Activated CD4-positive, alpha-beta memory T cell treated with anti-CD3 and anti-CD28 coated beads for 36 hours (primary cell): Measurements from ENCODE around the gene TENT4B. TPM values are rescaled to one million over a fixed set of nuclear protein-coding genes. Genes with fewer than 3 reads are reported as not detected.

Source experiments
- CTCF ChIA-PET: fragments of 350-600 bp; sonication (Branson Sonifier 250); formaldehyde crosslinking; loops from one replicate; lab custom pipeline; 2021; ENCODE audit warnings: antibody characterized with exemption, inconsistent platforms; lab: Charles Lee
- POLR2A ChIA-PET: fragments of 350-600 bp; sonication (Branson Sonifier 250); formaldehyde crosslinking; loops from one replicate; lab custom pipeline; 2021; ENCODE audit warnings: antibody characterized with exemption; lab: Charles Lee
- DNase-seq: peaks from one replicate; pipeline ENCODE4 v3.0.0-alpha.2; 2020
- H3K27ac Mint-ChIP-seq: one replicate; pipeline ENCODE4 v1.8.0; 2021; ENCODE audit warnings: mixed read lengths
- H3K27me3 Mint-ChIP-seq: one replicate; pipeline ENCODE4 v1.8.0; 2021; ENCODE audit warnings: mixed read lengths
- H3K36me3 Mint-ChIP-seq: one replicate; pipeline ENCODE4 v1.8.0; 2021; ENCODE audit warnings: mixed read lengths
- H3K4me1 Mint-ChIP-seq: one replicate; pipeline ENCODE4 v1.8.0; 2021; ENCODE audit warnings: low read depth, mixed read lengths
- H3K4me3 Mint-ChIP-seq: one replicate; pipeline ENCODE4 v1.8.0; 2021; ENCODE audit warnings: mild to moderate bottlenecking, mixed read lengths
- H3K9me3 Mint-ChIP-seq: one replicate; pipeline ENCODE4 v1.8.0; 2021; ENCODE audit warnings: mixed read lengths
- intact Hi-C: fragments of 100-400 bp; cut with micrococcal nuclease; formaldehyde crosslinking; loops from one replicate; pipeline ENCODE4 v1.15.1; 2023
- total RNA-seq, 2 experiments: library from RNA; stranded (reverse); gene quantifications; one replicate each; pipeline ENCODE4 v1.2.3, GENCODE V29; 2021

Gene TENT4B
- total RNA-seq, 2 experiments from 2014 or later = 14.4 to 14.8 TPM

- H3K36me3 Mint-ChIP-seq = peaks cover 21% of the 10 kb centered on the region
- no peaks in the 10 kb centered on the region for H3K9me3 Mint-ChIP-seq
- no peaks in the 10 kb centered on the region for H3K27me3 Mint-ChIP-seq
- POLR2A ChIA-PET = interaction anchor here (1.5 kb wide), 1 partner anchor 189 kb away, joined by 3 read pairs; the partner anchor contains the start of gene CNEP1R1
- intact Hi-C loops = loop anchor here (1.0 to 10.0 kb wide), 5 partner anchors 113 to 591 kb away; no protein-coding TSS in a partner anchor
- peaks cover 14% of the 10 kb centered on the region for H3K4me1 Mint-ChIP-seq
- no peak overlapping the region for H3K4me3 Mint-ChIP-seq
- CTCF ChIA-PET = interaction anchor here (0.6 to 9.1 kb wide), 18 partner anchors 13 to 592 kb away, joined by 3 to 174 read pairs (median 3); partner anchors contain the start of gene CNEP1R1
- no peak for DNase-seq
- peak overlapping the region; percentile 46 for H3K27ac Mint-ChIP-seq
These were observed 60.9 kb downstream of the TENT4B start for GRCh38 chr16:50213939-50214519.

- Mint-ChIP-seq H3K9me3 (no peaks in the 10 kb centered on the region), H3K36me3 (peaks cover 21% of the 10 kb centered on the region), H3K4me3 (no peak overlapping the region), H3K4me1 (peaks cover 4% of the 10 kb centered on the region), H3K27me3 (no peaks in the 10 kb centered on the region), H3K27ac (no peak overlapping the region)
- ChIA-PET CTCF (interaction anchor here (1.0 to 9.1 kb wide), 4 partner anchors 30 to 190 kb away, joined by 3 to 174 read pairs (median 4); partner anchors contain the start of gene CNEP1R1), POLR2A (no interaction called here)
- intact Hi-C loops = loop anchor here (2.0 to 10.0 kb wide), 2 partner anchors 111 to 589 kb away; no protein-coding TSS in a partner anchor
- DNase-seq = no peak
These were observed 62.6 kb downstream of the TENT4B start for GRCh38 chr16:50215680-50216079.

- Mint-ChIP-seq H3K27ac (no peak overlapping the region), H3K4me3 (no peak overlapping the region), H3K4me1 (peaks cover 3% of the 10 kb centered on the region), H3K27me3 (no peaks in the 10 kb centered on the region), H3K36me3 (peaks cover 25% of the 10 kb centered on the region), H3K9me3 (no peaks in the 10 kb centered on the region)
- DNase-seq = no peak
- POLR2A ChIA-PET = no interaction called here
- CTCF ChIA-PET = interaction anchor here (1.0 to 9.1 kb wide), 2 partner anchors 138 to 191 kb away, joined by 4 to 174 read pairs; partner anchors contain the start of gene CNEP1R1
- intact Hi-C loops = loop anchor here (10.0 kb wide), 1 partner anchor 589 kb away; no protein-coding TSS in a partner anchor
These were observed 63.1 kb downstream of the TENT4B start for GRCh38 chr16:50216231-50216630.

DNA sequence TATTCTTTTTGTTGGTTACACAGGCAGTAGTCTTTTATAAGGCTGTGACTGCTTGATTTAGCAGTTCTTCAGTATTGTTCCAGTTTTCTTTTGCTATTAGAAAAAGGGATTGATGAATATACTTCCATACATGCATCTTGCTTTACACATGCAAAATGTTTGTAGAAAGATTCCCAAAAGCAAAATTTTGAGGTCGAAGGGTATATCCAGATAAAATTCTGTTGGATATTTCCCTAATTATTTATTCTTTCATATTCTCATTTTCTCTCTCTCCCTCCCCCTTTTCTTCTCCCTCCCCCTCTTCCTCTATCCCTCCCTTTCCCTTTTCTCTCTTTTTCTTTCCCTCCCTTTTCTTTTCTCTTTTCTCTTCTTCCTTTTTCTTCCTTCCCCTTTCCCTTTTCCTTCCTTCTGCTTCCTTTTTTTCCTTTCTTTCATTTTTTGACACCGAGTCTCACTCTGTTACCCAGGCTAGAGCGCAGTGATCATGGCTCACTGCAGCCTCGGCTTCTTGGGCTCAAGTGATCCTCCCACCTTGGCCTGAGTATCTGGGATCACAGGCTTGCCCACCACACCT is 66.4 kb downstream of the TENT4B start:
- POLR2A ChIA-PET = interaction anchor here (1.8 kb wide), 1 partner anchor 107 kb away, joined by 4 read pairs; no protein-coding TSS in a partner anchor
- no peak for DNase-seq
- Mint-ChIP-seq H3K27me3 (no peaks in the 10 kb centered on the region), H3K4me1 (no peaks in the 10 kb centered on the region), H3K36me3 (peaks cover 13% of the 10 kb centered on the region), H3K9me3 (no peaks in the 10 kb centered on the region), H3K4me3 (no peak overlapping the region), H3K27ac (no peak overlapping the region)
- intact Hi-C loops = loop anchor here (10.0 kb wide), 1 partner anchor 585 kb away; no protein-coding TSS in a partner anchor
- CTCF ChIA-PET = no interaction called here

GRCh38 chr16:50224286-50224685 is 71.2 kb downstream of the TENT4B start:
- no peaks in the 10 kb centered on the region for H3K9me3 Mint-ChIP-seq
- ChIA-PET POLR2A (no interaction called here), CTCF (interaction anchor here (0.8 kb wide), 1 partner anchor 199 kb away, joined by 3 read pairs; the partner anchor contains the start of gene CNEP1R1)
- no peaks in the 10 kb centered on the region for H3K27me3 Mint-ChIP-seq
- no peak overlapping the region for H3K4me3 Mint-ChIP-seq
- no peak overlapping the region for H3K27ac Mint-ChIP-seq
- peaks cover 24% of the 10 kb centered on the region for H3K36me3 Mint-ChIP-seq
- intact Hi-C loops = no loop called here
- H3K4me1 Mint-ChIP-seq = no peaks in the 10 kb centered on the region
- DNase-seq = no peak

GRCh38 chr16:50227120-50227519 is 74.0 kb downstream of the TENT4B start:
- DNase-seq = no peak
- H3K9me3 Mint-ChIP-seq = no peaks in the 10 kb centered on the region
- no peaks in the 10 kb centered on the region for H3K27me3 Mint-ChIP-seq
- intact Hi-C loops = no loop called here
- no peak overlapping the region for H3K4me3 Mint-ChIP-seq
- peaks cover 20% of the 10 kb centered on the region for H3K36me3 Mint-ChIP-seq
- POLR2A ChIA-PET = no interaction called here
- no peak overlapping the region for H3K27ac Mint-ChIP-seq
- H3K4me1 Mint-ChIP-seq = no peaks in the 10 kb centered on the region
- CTCF ChIA-PET = interaction anchor here (0.8 to 3.2 kb wide), 3 partner anchors 13 to 202 kb away, joined by 3 to 16 read pairs (median 4); partner anchors contain the start of gene CNEP1R1

GRCh38 chr16:50227665-50228064 is 74.6 kb downstream of the TENT4B start:
- no peaks in the 10 kb centered on the region for H3K4me1 Mint-ChIP-seq
- H3K27me3 Mint-ChIP-seq = no peaks in the 10 kb centered on the region
- intact Hi-C loops = no loop called here
- no peak overlapping the region for H3K27ac Mint-ChIP-seq
- CTCF ChIA-PET = interaction anchor here (0.8 to 3.2 kb wide), 4 partner anchors 14 to 202 kb away, joined by 3 to 16 read pairs (median 4); partner anchors contain the start of gene CNEP1R1
- H3K36me3 Mint-ChIP-seq = peaks cover 20% of the 10 kb centered on the region
- POLR2A ChIA-PET = no interaction called here
- H3K4me3 Mint-ChIP-seq = no peak overlapping the region
- no peak for DNase-seq
- H3K9me3 Mint-ChIP-seq = no peaks in the 10 kb centered on the region

DNA sequence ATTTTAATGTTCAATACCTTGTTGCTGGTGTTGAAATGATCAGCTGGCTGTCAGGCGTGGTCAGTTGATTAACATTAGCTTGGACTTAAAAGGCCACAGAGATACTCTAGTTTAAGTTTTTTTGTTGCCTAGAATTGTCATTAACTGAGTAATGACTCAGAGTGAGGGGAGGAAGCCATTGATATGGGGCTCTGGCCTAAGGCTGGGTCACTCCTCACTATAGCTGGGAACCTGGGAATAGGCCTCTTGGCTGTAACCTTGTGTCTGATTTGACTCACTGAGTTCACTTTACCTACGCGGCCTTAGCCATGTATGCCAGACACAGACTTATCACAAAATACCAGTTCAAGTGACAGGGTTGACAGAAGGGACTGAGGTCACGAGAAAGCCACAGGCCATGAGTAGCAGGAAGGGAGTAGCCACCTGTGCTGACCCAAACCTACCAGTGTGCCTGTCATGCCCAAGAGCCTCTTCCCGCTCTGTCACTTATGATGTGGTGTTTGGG is 75.3 kb downstream of the TENT4B start:
- Mint-ChIP-seq H3K27me3 (no peaks in the 10 kb centered on the region), H3K4me1 (no peaks in the 10 kb centered on the region), H3K27ac (no peak overlapping the region), H3K9me3 (no peaks in the 10 kb centered on the region), H3K36me3 (peaks cover 20% of the 10 kb centered on the region), H3K4me3 (no peak overlapping the region)
- DNase-seq = no peak
- intact Hi-C loops = no loop called here
- POLR2A ChIA-PET = no interaction called here
- CTCF ChIA-PET = interaction anchor here (1.2 to 3.2 kb wide), 3 partner anchors 18 to 161 kb away, joined by 3 to 16 read pairs (median 4); no protein-coding TSS in a partner anchor

- POLR2A ChIA-PET = no interaction called here
- H3K27me3 Mint-ChIP-seq = no peaks in the 10 kb centered on the region
- H3K4me1 Mint-ChIP-seq = no peaks in the 10 kb centered on the region
- H3K4me3 Mint-ChIP-seq = no peak overlapping the region
- intact Hi-C loops = no loop called here
- CTCF ChIA-PET = interaction anchor here (0.7 to 3.2 kb wide), 5 partner anchors 19 to 162 kb away, joined by 3 to 16 read pairs (median 4); no protein-coding TSS in a partner anchor
- no peak for DNase-seq
- no peak overlapping the region for H3K27ac Mint-ChIP-seq
- H3K36me3 Mint-ChIP-seq = peaks cover 20% of the 10 kb centered on the region
- H3K9me3 Mint-ChIP-seq = no peaks in the 10 kb centered on the region
These were observed 76.1 kb downstream of the TENT4B start for GRCh38 chr16:50229149-50229726.

DNA sequence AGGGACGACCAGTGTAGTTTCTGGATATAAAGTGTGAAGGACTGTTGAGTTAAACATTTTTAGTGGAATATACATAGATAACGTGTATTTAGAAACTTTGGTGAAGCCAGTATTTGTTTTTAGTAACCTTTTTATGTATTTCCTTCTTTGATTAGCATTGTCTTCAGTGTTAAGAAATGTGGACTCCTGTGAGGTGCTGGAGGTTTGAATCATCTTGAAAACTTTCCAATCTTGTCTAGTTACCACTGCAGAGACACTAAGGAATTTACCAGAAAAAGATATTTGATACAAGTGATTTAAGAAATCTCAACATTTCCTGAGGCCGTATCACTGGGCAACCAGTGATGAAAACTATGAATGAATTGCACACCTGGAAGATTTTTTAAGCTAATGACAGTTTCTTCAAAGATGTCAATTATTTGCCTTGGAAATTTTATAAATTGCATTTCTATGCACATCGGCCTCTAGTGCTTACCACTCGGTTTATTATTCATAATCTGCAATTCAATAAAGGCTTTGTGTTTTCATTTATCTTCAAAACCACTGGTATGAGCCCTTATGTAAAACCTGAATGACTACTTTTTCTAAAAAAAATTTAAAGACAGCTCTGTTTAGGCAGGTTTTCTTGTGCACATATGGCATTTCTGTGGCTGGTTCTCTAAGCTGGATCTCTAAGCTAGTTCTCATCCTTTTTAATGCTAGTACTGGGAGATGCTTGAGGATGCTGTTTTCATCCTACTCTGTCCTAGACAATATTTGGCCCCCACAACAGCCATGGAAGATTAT is 81.9 kb downstream of the TENT4B start:
- no peaks in the 10 kb centered on the region for H3K9me3 Mint-ChIP-seq
- intact Hi-C loops = no loop called here
- DNase-seq = no peak
- H3K4me3 Mint-ChIP-seq = no peak overlapping the region
- H3K27me3 Mint-ChIP-seq = no peaks in the 10 kb centered on the region
- ChIA-PET CTCF (interaction anchor here (0.8 to 1.0 kb wide), 2 partner anchors 45 to 572 kb away, joined by 3 read pairs; no protein-coding TSS in a partner anchor), POLR2A (no interaction called here)
- no peak overlapping the region for H3K27ac Mint-ChIP-seq
- H3K36me3 Mint-ChIP-seq = no peaks in the 10 kb centered on the region
- H3K4me1 Mint-ChIP-seq = no peaks in the 10 kb centered on the region

- Mint-ChIP-seq H3K4me3 (no peak overlapping the region), H3K27me3 (no peaks in the 10 kb centered on the region), H3K27ac (no peak overlapping the region), H3K9me3 (no peaks in the 10 kb centered on the region), H3K4me1 (no peaks in the 10 kb centered on the region), H3K36me3 (no peaks in the 10 kb centered on the region)
- ChIA-PET CTCF (interaction anchor here (0.8 to 1.0 kb wide), 2 partner anchors 44 to 571 kb away, joined by 3 read pairs; no protein-coding TSS in a partner anchor), POLR2A (no interaction called here)
- no peak for DNase-seq
- intact Hi-C loops = no loop called here
These were observed 82.5 kb downstream of the TENT4B start for GRCh38 chr16:50235581-50235980.
